Mesodermal cell (in vitro differentiated cells): Measurements from ENCODE around the gene EMILIN3.

Experiments
- H3K27ac ChIP-seq: 2 replicates; pipeline ENCODE4 v1.7.0; 2013; ENCODE audit warnings: mild to moderate bottlenecking, low read depth, low read length, moderate library complexity; ENCODE audit not compliant: severe bottlenecking
- H3K36me3 ChIP-seq: 2 replicates; pipeline ENCODE4 v1.7.1; 2013; ENCODE audit warnings: mild to moderate bottlenecking, low read length, moderate library complexity; ENCODE audit not compliant: control insufficient read depth, insufficient read depth
- H3K4me1 ChIP-seq: one replicate; pipeline ENCODE4 v1.7.1; 2013; ENCODE audit warnings: mild to moderate bottlenecking, low read length; ENCODE audit not compliant: insufficient read depth, control insufficient read depth, poor library complexity, severe bottlenecking
- H3K4me3 ChIP-seq: 2 replicates; pipeline ENCODE4 v1.7.0; 2013; ENCODE audit warnings: low read length, control low read depth, mild to moderate bottlenecking; ENCODE audit not compliant: insufficient read depth, poor library complexity, severe bottlenecking; ENCODE audit errors: extremely low read depth
- H3K9me3 ChIP-seq: 2 replicates; pipeline ENCODE4 v1.7.1; 2013; ENCODE audit warnings: mild to moderate bottlenecking, low read length, moderate library complexity; ENCODE audit not compliant: control insufficient read depth
- WGBS, 2 experiments: methylation state at CpG; one replicate each; pipeline ENCODE4 v1.1.5; 2013; ENCODE audit warnings: missing lambda C conversion rate in 2 of 2; ENCODE audit not compliant: insufficient coverage in 2 of 2; 5-methylcytosine and 5-hydroxymethylcytosine counted together

EMILIN3 gene

DNA sequence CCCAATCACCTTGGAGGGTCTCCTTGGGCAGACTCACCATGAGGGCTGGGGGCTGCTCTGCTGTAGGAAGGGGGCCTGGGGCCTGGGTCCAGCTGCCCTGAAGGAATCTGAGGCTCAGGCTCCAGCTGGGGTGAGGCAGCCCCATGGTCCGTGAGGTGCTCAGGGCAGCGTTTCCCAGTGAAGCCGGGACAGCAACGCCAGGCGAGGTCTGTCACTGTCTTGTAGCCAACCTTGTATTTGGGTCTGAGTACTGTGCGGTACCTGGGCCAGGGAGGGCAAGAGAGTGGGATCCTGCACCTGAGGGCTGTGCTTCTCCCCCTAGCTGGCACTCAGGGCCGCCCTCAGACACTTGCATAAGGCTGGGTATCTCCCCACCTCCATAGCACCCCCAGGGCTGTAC lies 3.0 kb downstream of the EMILIN3 start:
- WGBS, 2 experiments = 94 to 97% methylated on average over 6 of the region's 7 CpGs
- Histone ChIP-seq H3K27ac (no peak overlapping the region), H3K9me3 (no peaks in the 10 kb centered on the region), H3K4me3 (no peak overlapping the region), H3K36me3 (peaks cover 3% of the 10 kb centered on the region), H3K4me1 (no peaks in the 10 kb centered on the region)

DNA sequence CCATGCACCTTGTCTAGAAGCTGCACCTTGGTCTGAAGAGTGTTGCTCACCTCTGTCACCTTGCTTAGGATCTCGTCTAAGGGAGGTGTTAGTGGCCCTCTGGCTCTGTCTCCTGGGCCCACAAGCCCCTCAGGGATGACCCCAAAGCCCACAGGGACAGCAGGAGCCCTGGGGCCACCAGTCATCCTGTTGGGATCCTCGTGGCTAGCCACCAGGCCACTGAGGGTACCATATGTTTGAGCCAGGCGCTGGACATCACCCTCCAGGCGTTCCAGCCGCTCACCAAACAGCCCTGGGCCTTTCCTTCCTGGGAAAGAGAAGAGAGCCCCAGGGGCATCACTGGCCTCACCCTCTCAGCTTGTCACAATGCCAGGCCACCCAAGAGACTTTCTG lies 3.9 kb downstream of the EMILIN3 start:
- H3K4me1 ChIP-seq = no peaks in the 10 kb centered on the region
- no peak overlapping the region for H3K27ac ChIP-seq
- H3K36me3 ChIP-seq = peaks cover 3% of the 10 kb centered on the region
- WGBS, 2 experiments = 83 to 93% methylated on average over 5 of the region's 5 CpGs
- no peak overlapping the region for H3K4me3 ChIP-seq
- H3K9me3 ChIP-seq = no peaks in the 10 kb centered on the region

DNA sequence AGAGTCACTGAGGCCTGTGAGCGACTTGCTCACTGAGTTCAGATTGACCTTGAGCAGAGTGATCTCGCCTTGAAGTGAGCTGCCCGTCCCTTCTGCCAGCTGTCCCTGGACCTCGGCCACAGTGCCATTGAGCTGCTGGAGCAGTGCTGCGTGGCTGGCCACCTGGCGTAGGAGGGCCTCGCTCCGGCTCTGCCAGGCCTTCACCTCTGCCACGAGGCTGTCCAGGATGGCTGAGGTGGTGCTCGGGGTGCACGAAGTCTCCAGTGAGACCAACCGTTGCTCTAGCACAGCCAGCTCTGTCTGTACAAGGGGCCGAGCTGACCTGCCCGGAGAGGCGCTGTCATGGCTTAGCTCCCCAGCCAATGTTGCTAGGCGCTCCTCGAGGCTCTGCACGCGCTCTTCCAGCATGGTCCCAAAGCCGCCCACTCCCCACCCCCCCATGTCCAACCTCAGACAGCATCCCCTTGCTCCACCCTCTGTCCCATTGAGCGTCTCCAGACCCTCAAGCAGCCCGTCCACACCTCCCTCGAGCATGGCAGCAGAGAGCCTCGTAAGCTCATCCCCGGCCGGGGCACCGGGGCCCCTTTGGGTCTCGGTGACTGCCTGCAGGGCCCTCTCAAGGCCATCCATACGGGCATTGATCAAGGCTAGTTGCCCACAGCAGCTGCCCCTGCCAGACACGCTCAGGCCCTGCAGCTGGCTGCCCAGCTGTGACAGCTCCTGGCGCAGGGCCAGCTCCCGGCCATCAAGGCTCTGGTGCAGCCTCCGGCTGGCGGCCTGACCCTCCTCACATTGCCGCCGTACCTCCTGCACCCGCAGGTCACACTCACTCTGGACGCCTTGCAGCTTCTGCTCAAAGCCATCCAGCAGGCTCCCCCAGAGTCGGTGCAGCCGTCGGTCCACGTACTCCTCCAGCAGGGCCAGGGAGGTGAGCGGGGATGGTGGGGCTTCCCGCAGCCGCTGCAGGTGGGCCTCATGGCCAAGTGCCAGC lies 4.6 kb downstream of the EMILIN3 start:
- Histone ChIP-seq H3K36me3 (peaks cover 3% of the 10 kb centered on the region), H3K4me3 (no peak overlapping the region), H3K9me3 (no peaks in the 10 kb centered on the region), H3K4me1 (no peaks in the 10 kb centered on the region), H3K27ac (no peak overlapping the region)
- WGBS, 2 experiments = 94 to 95% methylated on average over 40 to 45 of the region's 45 CpGs

GRCh38 chr20:41360831-41361756 lies 5.5 kb downstream of the EMILIN3 start:
- H3K27ac ChIP-seq = no peak overlapping the region
- H3K4me3 ChIP-seq = no peak overlapping the region
- peaks cover 3% of the 10 kb centered on the region for H3K36me3 ChIP-seq
- H3K9me3 ChIP-seq = no peaks in the 10 kb centered on the region
- 94 to 95% methylated on average over 18 to 21 of the region's 22 CpGs for WGBS, 2 experiments
- H3K4me1 ChIP-seq = no peaks in the 10 kb centered on the region

- 92 to 93% methylated on average over 8 to 9 of the region's 9 CpGs for WGBS, 2 experiments
- Histone ChIP-seq H3K9me3 (no peaks in the 10 kb centered on the region), H3K36me3 (peaks cover 3% of the 10 kb centered on the region), H3K4me1 (no peaks in the 10 kb centered on the region), H3K27ac (no peak overlapping the region), H3K4me3 (no peak overlapping the region)
These were observed 7.0 kb downstream of the EMILIN3 start for GRCh38 chr20:41359541-41360011.

- Histone ChIP-seq H3K9me3 (no peaks in the 10 kb centered on the region), H3K27ac (no peak overlapping the region), H3K36me3 (peaks cover 3% of the 10 kb centered on the region), H3K4me1 (no peaks in the 10 kb centered on the region), H3K4me3 (no peak overlapping the region)
- WGBS, 2 experiments = 92 to 96% methylated on average over 5 of the region's 7 CpGs
These were observed 7.9 kb downstream of the EMILIN3 start for GRCh38 chr20:41358717-41359116.

DNA sequence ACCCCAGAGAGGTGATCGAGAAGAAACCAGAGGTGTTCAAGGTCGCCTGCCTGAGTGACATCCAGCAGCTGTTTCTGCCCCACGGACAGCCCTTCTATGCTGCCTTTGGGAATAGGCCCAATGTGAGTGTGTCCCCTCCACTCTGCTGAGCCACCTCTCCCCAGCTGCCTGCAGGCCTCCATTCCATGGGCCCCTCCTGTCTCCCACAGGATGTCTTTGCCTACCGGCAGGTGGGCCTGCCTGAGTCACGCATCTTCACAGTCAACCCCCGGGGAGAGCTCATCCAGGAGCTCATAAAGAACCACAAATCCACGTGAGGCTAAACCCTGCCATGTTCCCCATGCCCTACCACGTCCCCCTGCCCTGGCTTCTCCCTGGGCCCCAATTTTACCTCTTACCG lies 8.4 kb downstream of the EMILIN3 start:
- Histone ChIP-seq H3K4me1 (no peaks in the 10 kb centered on the region), H3K9me3 (no peaks in the 10 kb centered on the region), H3K4me3 (no peak overlapping the region), H3K27ac (no peak overlapping the region), H3K36me3 (peaks cover 3% of the 10 kb centered on the region)
- 85 to 88% methylated on average over 9 of the region's 9 CpGs for WGBS, 2 experiments

DNA sequence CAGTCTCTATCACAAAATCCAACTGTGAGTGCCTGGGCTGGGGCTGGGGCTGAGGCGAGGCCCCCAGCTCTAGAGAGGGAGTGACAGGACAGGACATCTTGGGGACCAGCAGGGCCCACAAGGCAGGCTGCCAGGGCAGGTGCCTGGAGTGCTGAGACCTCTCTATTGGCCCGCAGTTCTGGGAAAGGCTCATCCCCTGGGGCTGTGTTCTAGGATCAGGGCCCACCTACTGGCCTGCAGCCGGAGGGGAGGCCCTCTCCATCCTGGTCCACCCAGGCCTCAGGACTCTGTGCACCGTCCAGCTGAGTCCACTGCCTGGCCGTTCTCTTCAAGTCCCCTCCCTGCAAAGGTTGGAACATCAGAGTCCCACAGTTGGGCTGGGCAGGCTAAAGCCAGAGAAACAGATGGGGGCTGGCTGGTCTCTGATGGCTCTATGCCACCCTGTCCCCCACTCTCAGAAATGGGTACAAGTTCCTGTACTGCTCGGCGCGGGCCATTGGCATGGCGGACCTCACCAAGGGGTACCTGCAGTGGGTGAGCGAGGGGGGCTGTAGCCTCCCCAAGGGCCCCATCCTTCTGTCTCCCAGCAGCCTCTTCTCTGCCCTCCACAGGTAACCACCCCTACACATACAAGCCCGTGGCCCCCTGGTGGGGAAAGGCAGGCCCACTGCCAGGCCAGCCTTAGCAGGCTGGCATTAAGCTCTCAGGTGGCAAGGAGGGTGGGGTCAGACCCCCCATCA lies 9.0 kb downstream of the EMILIN3 start:
- no peaks in the 10 kb centered on the region for H3K9me3 ChIP-seq
- no peak overlapping the region for H3K27ac ChIP-seq
- WGBS, 2 experiments = 88 to 92% methylated on average over 9 of the region's 11 CpGs
- H3K4me1 ChIP-seq = no peaks in the 10 kb centered on the region
- no peak overlapping the region for H3K4me3 ChIP-seq
- H3K36me3 ChIP-seq = peaks cover 3% of the 10 kb centered on the region

- peaks cover 3% of the 10 kb centered on the region for H3K36me3 ChIP-seq
- H3K4me3 ChIP-seq = no peak overlapping the region
- H3K27ac ChIP-seq = no peak overlapping the region
- H3K4me1 ChIP-seq = no peaks in the 10 kb centered on the region
- no peaks in the 10 kb centered on the region for H3K9me3 ChIP-seq
- 90 to 92% methylated on average over 7 to 13 of the region's 13 CpGs for WGBS, 2 experiments
These were observed 9.7 kb downstream of the EMILIN3 start for GRCh38 chr20:41356951-41357350.

- Histone ChIP-seq H3K36me3 (peaks cover 3% of the 10 kb centered on the region), H3K9me3 (no peaks in the 10 kb centered on the region), H3K4me3 (no peak overlapping the region), H3K4me1 (no peaks in the 10 kb centered on the region), H3K27ac (no peak overlapping the region)
- 92% methylated on average over 1 to 2 of the region's 7 CpGs for WGBS, 2 experiments
These were observed 10.9 kb downstream of the EMILIN3 start for GRCh38 chr20:41355598-41356203.
